ENCODE measurements around the gene PTK6.
"Not testable (repeated sequence)": the region's sequence is repeated elsewhere in the genome, so short reads cannot be mapped to it uniquely, and the experiment has no call there.

PTK6 gene

GRCh38 chr20:63491635-63492230, 45.4 kb downstream of the PTK6 start:
- DNase-seq: no peak

DNA sequence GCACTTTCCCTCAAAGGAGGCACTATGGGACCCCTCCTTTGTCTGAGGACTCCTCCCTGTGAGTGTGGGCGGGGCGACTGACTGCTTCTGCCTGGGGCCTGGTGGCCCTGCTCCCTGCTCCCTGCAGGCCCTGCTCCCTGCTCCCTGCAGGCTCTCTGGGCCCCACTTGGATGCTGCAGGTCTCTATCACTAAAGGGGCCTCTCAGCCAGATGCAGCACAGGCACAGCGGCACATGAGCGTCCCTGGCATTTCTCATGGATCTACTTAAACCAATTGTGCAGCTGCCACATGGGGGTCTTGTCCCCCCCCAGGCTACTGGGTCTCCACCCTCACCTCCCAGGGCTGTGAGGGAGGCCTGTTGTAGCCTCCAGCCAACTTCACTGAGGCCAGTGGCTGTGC, 46.1 kb downstream of the PTK6 start:
- no peak for DNase-seq

DNA sequence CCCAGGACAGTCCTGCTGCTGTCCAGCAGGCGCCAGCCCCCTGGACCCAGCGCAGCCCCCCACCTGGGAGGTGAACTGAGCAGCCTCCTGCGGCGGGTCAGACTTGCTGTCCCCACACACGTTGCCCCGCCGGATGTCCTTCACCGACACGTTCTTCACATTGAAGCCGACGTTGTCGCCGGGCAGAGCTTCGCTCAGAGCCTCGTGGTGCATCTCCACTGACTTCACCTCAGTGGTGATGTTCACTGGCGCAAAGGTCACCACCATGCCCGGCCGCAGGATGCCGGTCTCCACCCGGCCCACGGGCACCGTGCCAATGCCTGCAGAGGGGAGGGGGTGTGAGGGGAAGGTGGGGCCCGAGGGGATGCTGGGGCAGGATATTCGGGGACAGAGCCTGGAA, 46.8 kb downstream of the PTK6 start:
- no peak for DNase-seq

DNA sequence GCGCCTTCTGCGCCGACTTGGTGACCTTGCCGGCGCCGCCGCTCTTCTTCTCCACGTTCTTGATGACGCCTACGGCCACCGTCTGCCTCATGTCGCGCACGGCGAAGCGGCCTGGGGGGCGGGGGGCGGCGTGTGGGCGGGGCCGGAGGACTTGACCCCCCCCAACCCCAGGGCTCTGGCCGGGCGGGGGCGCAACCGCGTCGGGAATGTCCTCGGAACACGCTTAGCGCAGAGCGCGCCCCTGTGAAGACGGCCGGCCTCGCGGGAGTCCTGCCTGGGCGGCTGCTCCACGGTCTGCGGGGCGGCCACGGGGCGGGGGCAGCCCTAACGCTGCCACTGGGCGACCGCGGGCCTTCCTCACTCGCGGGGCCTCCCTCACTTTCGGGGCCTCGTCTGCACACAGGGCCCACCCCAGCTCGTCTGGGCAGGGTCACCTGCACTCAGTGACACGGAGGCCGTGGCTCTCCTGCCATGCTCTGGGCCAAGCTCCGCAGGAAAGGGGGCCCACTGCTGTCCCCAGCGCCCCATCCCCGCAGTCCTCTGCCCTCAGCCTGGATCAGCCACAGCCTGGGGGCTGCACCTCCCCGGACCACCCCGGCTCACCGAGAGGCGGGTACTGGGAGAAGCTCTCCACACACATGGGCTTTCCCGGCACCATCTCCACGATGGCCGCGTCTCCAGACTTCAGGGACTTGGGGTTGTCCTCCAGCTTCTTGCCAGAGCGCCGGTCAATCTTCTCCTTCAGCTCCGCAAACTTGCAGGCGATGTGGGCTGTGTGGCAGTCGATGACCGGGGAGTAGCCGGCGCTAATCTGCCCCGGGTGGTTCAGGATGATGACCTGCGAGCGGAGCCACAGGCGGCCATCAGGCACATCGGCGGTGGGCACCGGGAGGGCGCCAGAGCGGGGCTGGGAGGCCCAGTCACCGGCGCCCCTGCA, 48.6 kb downstream of the PTK6 start:
- DNase-seq: no peak

DNA sequence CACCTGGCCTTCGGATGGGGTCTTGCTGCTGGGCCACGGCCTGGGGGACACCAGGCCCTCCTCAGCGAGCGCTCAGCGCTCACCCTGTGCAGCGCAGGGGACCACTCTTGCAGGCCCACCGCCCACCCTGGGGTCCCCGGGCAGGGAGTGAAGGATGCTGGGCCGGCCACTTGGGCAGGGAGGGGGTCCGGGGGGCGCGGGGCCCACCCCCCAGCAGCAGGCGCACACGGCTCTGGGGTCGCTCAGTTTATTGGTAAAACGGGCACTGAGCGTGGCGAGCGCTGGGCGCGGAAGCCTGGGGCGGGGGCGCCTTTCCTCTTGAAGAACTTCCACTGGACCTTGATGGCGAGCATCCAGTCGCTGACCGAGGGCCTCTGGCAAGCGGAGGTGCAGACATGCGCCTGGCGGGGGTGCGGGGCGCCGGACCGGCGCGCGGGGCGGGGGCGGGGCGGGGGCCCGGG, 49.4 kb downstream of the PTK6 start:
- no peak for DNase-seq

- no peak for DNase-seq
Measured at GRCh38 chr20:63487116-63487764, 49.9 kb downstream of the PTK6 start.

DNA sequence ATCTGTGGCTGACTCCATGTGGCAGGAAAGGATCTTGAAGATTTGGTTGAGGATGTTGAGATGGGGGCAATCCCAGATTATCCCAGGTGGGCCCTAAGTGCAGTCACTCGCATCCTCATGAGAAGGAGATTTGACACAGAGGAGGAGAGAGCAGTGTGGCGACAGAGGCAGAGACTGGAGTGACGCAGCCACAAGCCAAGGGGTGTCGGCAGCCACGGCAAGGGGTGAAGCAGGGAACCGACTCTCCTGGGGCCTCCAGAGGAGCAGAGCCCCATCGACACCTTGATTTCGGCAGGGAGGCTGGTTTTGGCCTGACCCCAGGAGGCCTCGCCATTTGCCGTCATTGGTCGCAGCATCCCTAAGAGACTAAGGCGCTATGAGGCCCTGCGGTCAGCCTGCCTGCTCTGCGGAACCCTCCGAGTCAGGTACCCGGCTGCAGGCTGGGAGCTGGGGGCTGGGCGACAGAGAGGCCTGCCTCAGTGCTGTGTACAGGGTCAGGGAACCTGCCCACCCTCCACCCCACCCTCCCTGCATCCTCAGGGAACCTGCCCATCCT, 50.8 kb downstream of the PTK6 start:
- no peak for DNase-seq

GRCh38 chr20:63484651-63485403, 52.3 kb downstream of the PTK6 start:
- DNase-seq: no peak

- no peak for DNase-seq
Measured at GRCh38 chr20:63484236-63484635, 52.9 kb downstream of the PTK6 start.

- DNase-seq: no peak
Measured at GRCh38 chr20:63483834-63484233, 53.3 kb downstream of the PTK6 start.

- no peak for DNase-seq
Measured at GRCh38 chr20:63482021-63482587, 55.1 kb downstream of the PTK6 start.

DNA sequence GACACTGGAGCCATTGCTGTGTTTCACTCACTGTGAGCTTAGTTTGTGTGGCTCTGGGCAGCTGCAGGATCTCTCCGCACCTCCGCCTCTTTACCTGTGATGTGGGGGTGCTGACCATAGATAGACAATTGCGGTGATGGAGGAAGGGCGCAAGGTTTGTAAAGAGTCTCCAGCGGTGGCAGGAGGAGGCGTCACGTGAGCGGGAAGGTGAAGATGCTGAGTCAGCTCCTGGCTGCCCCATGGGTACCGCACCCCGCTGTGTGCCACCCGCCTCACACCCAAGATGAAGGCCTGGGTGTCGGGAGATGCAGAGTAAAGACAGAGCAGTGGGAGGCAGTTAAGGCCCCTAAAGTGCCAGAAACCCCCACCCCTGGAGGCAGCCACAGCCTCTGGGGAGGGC, 55.7 kb downstream of the PTK6 start:
- no peak for DNase-seq

DNA sequence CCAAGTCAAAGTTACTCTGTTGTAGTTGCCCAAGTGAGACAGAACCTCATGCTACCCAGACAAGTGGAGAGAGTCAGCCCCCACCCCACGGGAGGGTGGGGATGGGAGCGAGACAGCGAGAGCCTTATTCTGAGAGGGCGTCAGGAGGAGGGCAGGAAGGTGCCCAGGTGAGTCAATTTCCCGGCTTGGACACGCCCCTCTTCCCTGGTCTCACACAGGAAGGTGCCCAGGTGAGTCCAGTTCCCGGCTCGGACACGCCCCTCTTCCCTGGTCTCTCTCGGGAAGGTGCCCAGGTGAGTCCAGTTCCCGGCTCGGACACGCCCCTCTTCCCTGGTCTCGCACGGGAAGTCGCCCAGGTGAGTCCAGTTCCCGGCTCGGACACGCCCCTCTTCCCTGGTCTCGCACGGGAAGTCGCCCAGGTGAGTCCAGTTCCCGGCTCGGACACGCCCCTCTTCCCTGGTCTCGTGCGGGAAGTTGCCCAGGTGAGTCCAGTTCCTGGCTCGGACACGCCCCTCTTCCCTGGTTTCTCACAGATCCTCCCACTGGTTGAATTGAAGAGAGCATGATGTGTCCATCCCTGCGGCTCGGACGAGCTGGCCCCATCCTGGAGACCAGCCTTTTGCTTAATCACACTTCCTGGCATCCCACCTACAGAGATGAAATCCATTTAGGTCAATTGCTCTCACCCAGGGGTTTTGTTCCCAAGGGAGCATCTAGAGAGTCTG, 57.3 kb downstream of the PTK6 start:
- not testable (repeated sequence) for DNase-seq

DNA sequence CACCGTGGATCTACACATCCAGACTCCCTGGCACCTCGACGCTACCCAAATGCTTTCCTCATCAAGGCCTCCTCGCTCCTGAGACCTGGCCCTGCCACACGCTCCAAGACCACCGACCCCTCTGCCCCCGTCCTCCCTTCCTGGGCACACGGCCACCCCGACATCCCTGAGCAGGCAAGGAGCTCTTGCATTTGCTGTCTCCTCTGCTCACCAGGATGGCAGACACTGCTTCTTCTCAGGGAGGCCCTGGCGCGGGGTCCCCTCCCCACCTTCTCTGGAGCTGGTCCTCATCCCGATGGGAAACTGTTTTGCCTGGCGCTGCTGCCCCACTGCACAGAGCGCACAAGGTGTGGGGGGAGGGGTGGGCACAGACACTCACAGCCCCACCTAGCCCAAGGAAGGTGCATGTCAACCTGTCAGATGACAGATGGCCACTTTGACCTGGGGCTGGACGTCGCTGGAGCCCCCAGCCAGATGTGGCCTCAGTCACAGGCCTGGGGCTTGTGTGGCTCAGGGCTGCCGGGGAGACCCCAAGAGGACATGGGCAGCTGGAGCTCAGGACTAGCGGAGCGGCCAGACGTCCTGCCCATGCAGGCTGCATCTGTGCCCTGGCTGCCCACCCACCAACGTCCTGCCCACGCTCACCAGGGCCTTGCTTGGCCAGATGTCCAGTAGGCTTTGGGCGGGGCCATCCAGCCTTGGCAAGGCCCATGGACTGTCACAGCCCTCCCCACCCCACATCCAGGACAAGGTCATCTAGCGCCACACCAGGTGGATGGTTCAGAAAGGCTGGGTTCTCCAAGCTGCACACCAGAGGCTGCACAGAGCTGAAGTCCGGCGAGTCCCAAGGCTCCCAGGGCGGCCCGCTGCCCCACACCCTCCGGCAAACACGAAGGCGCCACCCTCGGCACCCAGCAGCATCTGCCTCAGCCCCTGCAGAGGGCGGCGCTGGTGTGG, 58.6 kb downstream of the PTK6 start:
- no peak for DNase-seq

All from bone marrow (tissue), 2 donors.